Caco-2 (cell line): ENCODE results near the gene NEDD9. TPM values are rescaled to one million over a fixed set of nuclear protein-coding genes. Genes with fewer than 3 reads are reported as not detected.

Source experiments
- BruUV-seq: library from RNA; stranded (reverse); fragments of 400-500 nt; replicated peaks from 2 replicates; lab custom pipeline; 2021; lab: Mats Ljungman, UMichigan
- CTCF ChIA-PET: fragments of 300-600 bp; sonication (Branson Sonifier 250); formaldehyde crosslinking; loops from one replicate; lab custom pipeline; 2022; ENCODE audit warnings: antibody characterized with exemption; lab: Charles Lee
- POLR2A ChIA-PET: fragments of 300-600 bp; sonication (Branson Sonifier 250); formaldehyde crosslinking; loops from one replicate; lab custom pipeline; 2022; ENCODE audit warnings: antibody characterized with exemption; lab: Charles Lee
- DNase-seq, 2 experiments: peaks; one replicate each; pipeline versions ENCODE4 v3.0.0 to v3.0.0-alpha.2; 2020 to 2022
- H3K27me3 ChIP-seq: replicated peaks from 2 replicates; pipeline ENCODE4 v1.6.0; 2011; ENCODE audit warnings: low read length; ENCODE audit not compliant: control insufficient read depth, insufficient read depth
- H3K36me3 ChIP-seq: 2 replicates; pipeline ENCODE4 v1.5.1; 2011; ENCODE audit warnings: low read length; ENCODE audit not compliant: control insufficient read depth, insufficient read depth
- H3K4me1 ChIP-seq: fragments of 250-450 bp; sonication (Bioruptor Pico); 2 replicates; pipeline ENCODE4 v1.5.1; 2020; ENCODE audit warnings: mild to moderate bottlenecking
- H3K4me3 ChIP-seq: 2 replicates; pipeline ENCODE4 v1.5.1; 2011; ENCODE audit warnings: low read depth, mild to moderate bottlenecking, control low read depth, low read length
- H3K9me3 ChIP-seq: fragments of 250-450 bp; sonication (Bioruptor Pico); 2 replicates; pipeline ENCODE4 v1.5.1; 2020; ENCODE audit warnings: mild to moderate bottlenecking, moderate library complexity
- H3K27ac Mint-ChIP-seq: one replicate; pipeline ENCODE4 v1.8.0; 2022; ENCODE audit warnings: mixed read lengths; ENCODE audit not compliant: unreplicated experiment
- H3K27me3 Mint-ChIP-seq: one replicate; pipeline ENCODE4 v1.8.0; 2022; ENCODE audit warnings: mixed read lengths; ENCODE audit not compliant: insufficient read depth, unreplicated experiment
- H3K36me3 Mint-ChIP-seq: one replicate; pipeline ENCODE4 v1.8.0; 2022; ENCODE audit warnings: mild to moderate bottlenecking, mixed read lengths; ENCODE audit not compliant: insufficient read depth, unreplicated experiment
- H3K4me1 Mint-ChIP-seq: one replicate; pipeline ENCODE4 v1.8.0; 2022; ENCODE audit warnings: low read depth, mixed read lengths; ENCODE audit not compliant: unreplicated experiment
- H3K4me3 Mint-ChIP-seq: one replicate; pipeline ENCODE4 v1.8.0; 2022; ENCODE audit warnings: mild to moderate bottlenecking, moderate library complexity, mixed read lengths; ENCODE audit not compliant: unreplicated experiment
- H3K9me3 Mint-ChIP-seq: one replicate; pipeline ENCODE4 v1.8.0; 2022; ENCODE audit warnings: mixed read lengths; ENCODE audit not compliant: unreplicated experiment
- intact Hi-C: fragments of 100-400 bp; cut with micrococcal nuclease; formaldehyde crosslinking; loops from one replicate; pipeline ENCODE4 v1.10.0; 2022; ENCODE audit not compliant: unreplicated experiment
- total RNA-seq: library from RNA; stranded (reverse); gene quantifications from 2 replicates; pipeline ENCODE4 v1.2.3, GENCODE V29; 2022
- TF ChIP-seq, protein P1 (sequence below), 2 experiments: fragments of 200-600 bp in 1 of 2; IDR thresholded peaks; 1 replicate in 1 of 2; 2 replicates in 1 of 2; pipeline versions ENCODE4 v1.5.1 to v1.8.0; 2011 to 2022; ENCODE audit warnings: antibody characterized with exemption in 1 of 2, control low read depth in 1 of 2, inconsistent platforms in 1 of 2, low read depth in 1 of 2, low read length in 1 of 2, mild to moderate bottlenecking in 1 of 2, moderate library complexity in 1 of 2; ENCODE audit not compliant: insufficient read depth in 1 of 2, severe bottlenecking in 1 of 2, unreplicated experiment in 1 of 2

Gene NEDD9
- total RNA-seq, 1 experiment from 2014 or later, result 36.2 TPM

DNA sequence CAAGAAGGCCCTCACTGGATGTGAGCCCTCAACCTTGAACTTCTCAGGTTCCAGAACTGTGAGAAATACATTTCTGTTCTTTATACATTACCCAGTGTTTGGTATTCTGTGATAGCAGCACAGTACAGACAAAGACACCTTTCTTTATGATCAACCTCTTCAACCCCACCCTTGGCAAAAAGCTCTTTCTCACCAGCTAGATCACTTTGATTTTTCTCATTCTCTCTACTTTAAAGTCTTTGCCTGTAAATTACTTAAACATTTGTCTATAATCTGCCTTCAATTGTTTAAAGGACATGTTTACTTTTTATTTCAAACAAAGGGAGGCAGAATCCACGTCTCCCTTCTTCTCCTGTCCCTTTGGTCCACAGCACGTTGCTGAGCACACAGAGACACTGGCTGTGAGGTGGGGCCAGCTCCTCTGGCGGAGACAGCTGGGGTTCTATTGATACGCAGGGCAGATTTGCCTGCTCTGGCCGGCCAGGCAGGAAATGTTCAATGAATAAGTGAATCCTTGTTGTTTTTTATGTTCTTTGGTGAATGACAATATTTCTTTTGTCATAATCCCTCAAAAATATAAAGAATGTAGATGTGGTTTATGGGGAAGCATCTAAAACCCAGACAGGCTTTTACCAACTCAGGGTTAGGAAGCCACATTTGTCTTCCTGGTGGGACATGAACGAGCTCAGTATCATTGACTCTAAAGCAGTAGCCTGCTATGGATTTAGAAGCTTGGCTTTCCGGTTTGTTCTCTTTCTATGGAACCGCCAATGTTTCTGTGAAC is 52.9 kb downstream of the NEDD9 start:
- Histone ChIP-seq H3K4me1 (no peaks in the 10 kb centered on the region), H3K9me3 (peaks cover 3% of the 10 kb centered on the region; the same call in 1 of the 2 replicates), H3K27me3 (no peaks in the 10 kb centered on the region), H3K4me3 (no peak overlapping the region), H3K36me3 (no peaks in the 10 kb centered on the region)
- H3K4me3 Mint-ChIP-seq, result no peak overlapping the region
- intact Hi-C loops, result no loop called here
- TF ChIP-seq, protein P1, sequence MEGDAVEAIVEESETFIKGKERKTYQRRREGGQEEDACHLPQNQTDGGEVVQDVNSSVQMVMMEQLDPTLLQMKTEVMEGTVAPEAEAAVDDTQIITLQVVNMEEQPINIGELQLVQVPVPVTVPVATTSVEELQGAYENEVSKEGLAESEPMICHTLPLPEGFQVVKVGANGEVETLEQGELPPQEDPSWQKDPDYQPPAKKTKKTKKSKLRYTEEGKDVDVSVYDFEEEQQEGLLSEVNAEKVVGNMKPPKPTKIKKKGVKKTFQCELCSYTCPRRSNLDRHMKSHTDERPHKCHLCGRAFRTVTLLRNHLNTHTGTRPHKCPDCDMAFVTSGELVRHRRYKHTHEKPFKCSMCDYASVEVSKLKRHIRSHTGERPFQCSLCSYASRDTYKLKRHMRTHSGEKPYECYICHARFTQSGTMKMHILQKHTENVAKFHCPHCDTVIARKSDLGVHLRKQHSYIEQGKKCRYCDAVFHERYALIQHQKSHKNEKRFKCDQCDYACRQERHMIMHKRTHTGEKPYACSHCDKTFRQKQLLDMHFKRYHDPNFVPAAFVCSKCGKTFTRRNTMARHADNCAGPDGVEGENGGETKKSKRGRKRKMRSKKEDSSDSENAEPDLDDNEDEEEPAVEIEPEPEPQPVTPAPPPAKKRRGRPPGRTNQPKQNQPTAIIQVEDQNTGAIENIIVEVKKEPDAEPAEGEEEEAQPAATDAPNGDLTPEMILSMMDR (IDR thresholded peaks at IDR 0.05; ENCODE audit: insufficient read depth in 1 of 2, low read depth in 1 of 2, low read length in 1 of 2, severe bottlenecking in 1 of 2, unreplicated experiment in 1 of 2), result no peak
- ChIA-PET POLR2A (no interaction called here), CTCF (no interaction called here)
- H3K36me3 Mint-ChIP-seq, result peaks cover 16% of the 10 kb centered on the region
- no TSS peak for BruUV-seq
- H3K27ac Mint-ChIP-seq, result no peak overlapping the region
- H3K27me3 Mint-ChIP-seq, result no peaks in the 10 kb centered on the region
- no peaks in the 10 kb centered on the region for H3K4me1 Mint-ChIP-seq
- H3K9me3 Mint-ChIP-seq, result no peaks in the 10 kb centered on the region
- no peak for DNase-seq

DNA sequence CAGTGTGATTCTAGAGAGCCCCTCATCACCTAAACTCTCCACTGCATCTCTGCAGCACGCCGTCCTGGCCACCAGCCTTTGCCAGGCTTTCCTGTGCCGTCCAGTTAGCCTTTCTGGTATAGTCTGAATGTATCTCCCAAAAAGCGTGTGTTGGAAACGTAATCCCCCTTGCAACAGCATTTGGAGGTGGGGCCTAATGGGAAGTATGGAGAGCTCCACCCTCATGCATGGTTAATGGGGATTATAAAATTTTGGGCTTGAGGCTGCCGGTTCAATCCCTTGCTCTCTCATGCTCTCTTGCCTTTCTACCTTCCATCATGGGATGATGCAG is 53.4 kb downstream of the NEDD9 start:
- no peaks in the 10 kb centered on the region for H3K9me3 Mint-ChIP-seq
- H3K27me3 Mint-ChIP-seq, result no peaks in the 10 kb centered on the region
- DNase-seq, result no peak
- TF ChIP-seq, protein P1 (IDR thresholded peaks at IDR 0.05; ENCODE audit: insufficient read depth in 1 of 2, low read depth in 1 of 2, low read length in 1 of 2, severe bottlenecking in 1 of 2, unreplicated experiment in 1 of 2), result no peak
- H3K36me3 Mint-ChIP-seq, result peaks cover 10% of the 10 kb centered on the region
- Histone ChIP-seq H3K27me3 (no peaks in the 10 kb centered on the region), H3K9me3 (peaks cover 3% of the 10 kb centered on the region; the same call in 1 of the 2 replicates), H3K36me3 (no peaks in the 10 kb centered on the region), H3K4me3 (no peak overlapping the region), H3K4me1 (no peaks in the 10 kb centered on the region)
- ChIA-PET POLR2A (no interaction called here), CTCF (no interaction called here)
- no peaks in the 10 kb centered on the region for H3K4me1 Mint-ChIP-seq
- H3K4me3 Mint-ChIP-seq, result no peak overlapping the region
- intact Hi-C loops, result no loop called here
- BruUV-seq, result no TSS peak
- no peak overlapping the region for H3K27ac Mint-ChIP-seq

DNA sequence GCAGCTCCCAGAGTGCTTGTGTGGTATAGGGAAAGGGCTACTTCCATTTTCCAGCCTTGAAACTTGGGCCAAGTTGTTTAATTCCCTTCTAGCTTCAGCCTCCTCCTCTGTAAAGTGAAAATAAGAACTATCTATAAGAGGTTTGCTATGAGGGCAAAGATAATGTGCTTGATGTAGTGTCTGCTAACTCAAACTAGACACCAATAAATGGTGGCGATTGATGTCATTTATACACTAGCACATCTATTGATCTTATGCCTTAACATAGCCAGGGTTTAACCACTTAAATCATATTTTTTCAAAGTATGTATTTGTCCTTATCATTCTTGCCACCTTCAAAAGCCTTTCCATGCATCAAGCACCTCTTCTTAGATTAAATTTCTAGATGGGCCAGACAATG is 55.2 kb downstream of the NEDD9 start:
- Mint-ChIP-seq H3K36me3 (no peaks in the 10 kb centered on the region), H3K4me1 (no peaks in the 10 kb centered on the region), H3K27ac (no peak overlapping the region), H3K9me3 (no peaks in the 10 kb centered on the region), H3K4me3 (no peak overlapping the region), H3K27me3 (no peaks in the 10 kb centered on the region)
- Histone ChIP-seq H3K4me1 (no peaks in the 10 kb centered on the region; the same call in 1 of the 2 replicates), H3K4me3 (no peak overlapping the region), H3K9me3 (no peaks in the 10 kb centered on the region), H3K36me3 (no peaks in the 10 kb centered on the region), H3K27me3 (no peaks in the 10 kb centered on the region)
- ChIA-PET CTCF (no interaction called here), POLR2A (no interaction called here)
- no TSS peak for BruUV-seq
- intact Hi-C loops, result no loop called here
- TF ChIP-seq, protein P1 (IDR thresholded peaks at IDR 0.05; ENCODE audit: insufficient read depth in 1 of 2, low read depth in 1 of 2, low read length in 1 of 2, severe bottlenecking in 1 of 2, unreplicated experiment in 1 of 2), result no peak
- no peak for DNase-seq
